Activated T-cell treated with anti-CD3 and anti-CD28 coated beads for 24 hours (primary cell): ENCODE data around the gene PACSIN1.

Source experiments
- DNase-seq: peaks from one replicate; pipeline ENCODE4 v3.0.0-alpha.2; 2020; ENCODE audit warnings: low read depth

Gene PACSIN1

DNA sequence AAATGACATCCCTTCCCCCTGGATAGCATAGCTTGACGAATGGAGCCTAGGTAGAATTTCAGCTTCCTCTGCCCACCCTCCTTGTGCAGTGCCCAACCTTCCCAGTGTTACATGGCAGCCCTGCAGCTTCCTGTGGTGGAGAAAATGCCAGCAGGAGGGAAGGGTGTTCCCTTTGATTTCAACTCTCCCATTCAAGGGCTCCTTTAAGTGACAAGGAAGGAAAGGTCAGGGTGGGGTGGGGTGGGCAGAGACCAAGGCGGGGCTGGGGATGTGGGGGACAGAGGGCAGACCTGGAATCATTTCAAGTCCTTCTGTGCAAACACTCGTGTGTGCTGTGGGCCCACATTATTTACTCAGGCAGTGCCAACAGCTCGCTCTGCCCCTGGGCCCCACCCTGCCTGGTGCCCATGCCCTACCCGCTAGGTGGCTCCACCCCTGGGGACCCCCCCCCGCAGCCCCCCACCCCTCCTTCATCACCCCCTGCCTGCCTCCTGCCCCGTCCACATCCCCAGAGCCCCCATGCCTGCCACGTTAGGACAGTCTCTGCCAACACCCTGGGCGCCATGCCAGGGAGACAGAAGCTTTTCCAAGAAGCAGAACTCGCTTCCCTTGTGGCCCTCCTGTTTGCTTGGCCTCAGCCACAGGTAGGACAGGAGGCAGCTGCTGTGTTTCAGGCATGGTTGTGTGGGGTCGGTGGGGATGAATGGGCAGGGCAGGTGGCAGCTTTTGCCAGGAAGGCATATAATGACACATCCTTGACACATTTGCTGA lies 80.9 kb downstream of the PACSIN1 start:
- no peak for DNase-seq

DNA sequence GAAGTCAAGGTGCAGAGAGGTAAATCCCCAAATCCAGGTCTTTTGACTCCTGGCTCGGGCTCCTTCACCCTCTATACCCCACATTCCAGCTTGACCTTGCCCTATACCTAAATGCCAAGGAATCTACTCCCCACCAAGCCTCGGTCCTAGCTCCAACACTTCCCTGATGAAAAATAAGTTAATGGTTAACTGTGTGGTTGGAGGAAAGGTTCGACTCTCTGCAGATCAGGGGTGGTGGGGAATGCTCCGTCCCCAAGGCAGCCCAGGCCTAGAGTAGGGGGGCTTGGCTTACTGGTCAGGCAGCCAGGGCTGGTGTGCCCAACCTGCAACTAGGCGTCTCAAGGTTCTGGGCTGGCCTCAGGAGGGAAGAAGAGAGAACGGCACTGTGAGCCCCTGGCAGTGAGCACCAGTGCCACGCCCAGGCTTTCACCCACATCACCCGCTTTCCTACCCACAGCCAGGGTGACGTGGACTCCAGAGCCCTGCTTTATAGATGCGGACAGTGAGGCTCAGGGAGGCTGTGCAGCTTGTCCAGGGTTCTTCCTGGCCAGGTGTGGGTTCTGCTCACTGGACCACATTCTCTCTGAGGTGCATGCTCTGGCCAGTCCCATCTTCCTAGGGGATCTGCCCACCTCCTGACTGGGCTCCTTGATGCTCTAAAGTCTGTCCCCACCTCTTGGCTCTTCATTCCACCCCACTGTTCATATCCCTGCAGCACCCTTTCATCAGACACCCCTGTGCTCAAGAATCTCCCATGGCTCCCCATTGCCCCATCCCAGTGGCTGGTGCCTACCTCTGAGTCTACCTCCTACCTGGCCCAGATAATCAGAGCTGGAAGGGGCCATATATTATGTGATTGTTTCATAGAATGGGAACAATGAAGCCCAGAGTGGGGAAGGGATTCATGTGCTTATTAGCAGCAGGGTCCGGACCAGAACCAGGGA lies 82.1 kb downstream of the PACSIN1 start:
- no peak for DNase-seq

DNA sequence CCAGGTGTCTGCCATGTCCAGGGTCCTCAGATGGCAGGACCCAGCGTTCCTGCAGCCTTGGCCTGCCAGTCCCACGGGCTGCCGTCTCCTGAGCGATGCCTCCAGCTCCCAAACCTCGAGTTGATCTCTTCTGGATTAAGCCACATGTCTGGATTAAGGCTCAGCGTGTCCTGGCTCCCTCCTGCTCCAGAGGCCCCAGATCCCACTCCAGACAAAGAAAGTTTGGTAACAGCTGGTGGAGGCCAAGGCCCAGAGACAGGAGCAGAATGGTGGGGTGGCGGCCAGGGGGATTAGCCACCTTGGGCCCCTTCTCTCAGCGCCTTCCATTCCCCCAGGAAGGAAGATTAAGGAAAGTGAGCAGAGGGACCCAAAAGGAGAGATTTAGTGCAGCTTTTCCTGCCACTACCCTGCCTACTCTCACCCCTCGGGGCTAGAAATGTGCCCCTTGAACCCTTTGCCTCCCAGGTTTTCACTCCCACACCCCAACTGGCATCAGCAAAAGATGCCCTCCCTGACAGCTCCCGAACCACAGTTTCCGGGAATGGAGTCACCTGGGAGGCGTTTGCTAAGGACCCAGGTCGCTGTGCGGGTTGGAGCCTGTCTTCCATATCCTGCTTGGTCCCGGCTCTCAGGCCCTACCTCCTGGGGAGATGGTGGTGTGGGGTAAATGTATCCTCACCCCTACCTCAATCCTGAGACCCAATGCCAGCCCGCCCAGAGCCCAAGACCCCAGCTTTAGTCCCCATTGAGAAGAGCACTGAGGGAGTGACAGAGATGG lies 83.3 kb downstream of the PACSIN1 start:
- no peak for DNase-seq

DNA sequence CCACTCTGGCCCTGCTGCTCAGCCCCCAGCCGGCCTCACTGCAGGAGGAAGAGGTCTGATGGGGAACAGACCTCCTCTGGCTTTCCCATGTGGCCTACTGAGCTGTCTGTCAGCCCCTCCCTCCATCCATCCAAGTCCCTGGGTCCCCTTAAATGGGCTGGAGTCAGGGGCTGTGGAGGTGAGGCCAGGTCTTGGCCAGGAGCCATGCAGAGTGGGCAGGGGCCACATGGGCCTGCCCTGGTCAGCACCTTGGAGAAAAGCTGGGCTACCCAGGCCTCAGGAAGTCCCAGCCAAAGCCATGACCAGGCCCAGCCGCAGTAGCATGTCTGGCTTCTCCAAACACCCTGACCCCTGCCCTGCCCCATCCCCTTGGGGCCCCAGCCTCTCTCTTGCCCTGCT lies 83.9 kb downstream of the PACSIN1 start:
- no peak for DNase-seq

DNA sequence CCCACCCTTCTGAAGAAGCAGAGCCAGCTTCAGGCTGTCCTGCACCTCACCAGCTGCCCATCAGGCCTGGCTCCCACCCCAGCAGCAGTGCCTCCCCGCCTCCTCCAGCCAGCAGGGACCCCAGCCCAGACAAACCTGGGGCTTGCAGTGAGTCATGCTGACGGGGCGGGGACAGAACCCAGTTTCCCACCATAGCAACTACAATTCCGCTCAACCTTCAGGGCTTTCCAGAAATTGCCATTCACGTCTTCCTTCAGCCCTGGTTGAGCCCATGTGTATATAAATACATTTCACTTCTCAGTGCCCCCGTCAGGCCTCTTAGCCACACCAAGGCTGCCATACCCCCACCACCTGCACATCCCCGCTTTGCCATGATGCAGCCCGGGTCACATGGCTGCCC lies 85.8 kb downstream of the PACSIN1 start:
- no peak for DNase-seq

DNA sequence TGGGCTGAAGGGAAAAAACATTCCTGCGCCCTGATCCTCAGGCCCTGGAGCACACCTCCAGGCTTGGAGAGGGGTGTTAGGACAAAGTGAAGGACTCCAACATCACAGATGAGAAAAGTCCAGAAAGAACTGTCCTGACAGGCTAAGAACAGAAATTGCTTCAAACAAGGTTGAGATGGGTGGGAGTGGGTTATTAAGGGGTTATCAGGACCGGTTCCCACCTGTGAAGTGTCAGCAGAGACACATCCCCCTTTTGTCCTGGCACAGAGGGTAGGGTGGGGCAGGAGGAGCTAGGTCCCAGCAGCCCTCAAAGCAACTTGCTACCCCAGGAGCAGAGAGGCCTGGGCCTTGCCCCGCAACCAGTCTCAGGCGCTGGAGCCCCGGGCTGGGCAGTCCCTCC lies 86.7 kb downstream of the PACSIN1 start:
- no peak for DNase-seq

DNA sequence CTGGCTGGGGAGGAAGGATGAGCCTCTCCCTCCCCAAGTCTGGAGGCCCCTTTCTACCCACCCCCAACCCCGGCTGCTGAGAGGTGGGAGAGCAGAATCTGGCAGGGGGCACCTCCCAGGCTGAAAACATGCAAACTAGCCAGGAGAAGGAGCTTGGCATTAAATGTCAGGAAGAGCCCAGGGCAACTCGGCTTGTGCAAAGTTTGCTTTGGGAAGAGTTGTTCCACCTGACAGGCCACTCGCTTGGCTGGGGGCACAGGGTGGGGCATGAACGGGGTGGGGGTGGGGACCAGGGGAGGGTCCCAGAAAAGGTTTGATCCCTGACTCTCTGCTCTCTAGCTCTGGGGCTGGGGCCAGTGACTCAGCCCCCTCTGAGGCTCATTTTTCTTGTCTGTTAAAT lies 87.3 kb downstream of the PACSIN1 start:
- no peak for DNase-seq

DNA sequence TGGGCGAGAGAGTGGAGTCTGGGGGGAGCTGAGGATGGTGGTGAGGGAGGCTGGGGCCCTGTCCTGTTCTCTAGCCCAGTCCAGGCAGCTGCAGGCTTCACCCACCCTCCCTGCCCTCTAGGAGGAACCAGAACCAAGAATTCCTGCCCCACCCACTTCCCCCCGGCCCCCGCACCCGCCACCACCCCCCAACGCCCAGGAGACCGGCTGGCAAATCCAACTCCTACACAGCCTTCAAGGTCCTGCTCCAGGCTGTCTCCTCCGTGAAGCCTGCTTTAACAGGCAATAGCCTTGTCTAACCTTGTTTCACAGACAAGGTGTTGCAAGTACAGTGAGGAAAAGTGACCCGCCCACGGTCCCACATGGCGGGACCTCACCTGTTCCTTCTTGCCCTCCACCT lies 87.9 kb downstream of the PACSIN1 start:
- no peak for DNase-seq

DNA sequence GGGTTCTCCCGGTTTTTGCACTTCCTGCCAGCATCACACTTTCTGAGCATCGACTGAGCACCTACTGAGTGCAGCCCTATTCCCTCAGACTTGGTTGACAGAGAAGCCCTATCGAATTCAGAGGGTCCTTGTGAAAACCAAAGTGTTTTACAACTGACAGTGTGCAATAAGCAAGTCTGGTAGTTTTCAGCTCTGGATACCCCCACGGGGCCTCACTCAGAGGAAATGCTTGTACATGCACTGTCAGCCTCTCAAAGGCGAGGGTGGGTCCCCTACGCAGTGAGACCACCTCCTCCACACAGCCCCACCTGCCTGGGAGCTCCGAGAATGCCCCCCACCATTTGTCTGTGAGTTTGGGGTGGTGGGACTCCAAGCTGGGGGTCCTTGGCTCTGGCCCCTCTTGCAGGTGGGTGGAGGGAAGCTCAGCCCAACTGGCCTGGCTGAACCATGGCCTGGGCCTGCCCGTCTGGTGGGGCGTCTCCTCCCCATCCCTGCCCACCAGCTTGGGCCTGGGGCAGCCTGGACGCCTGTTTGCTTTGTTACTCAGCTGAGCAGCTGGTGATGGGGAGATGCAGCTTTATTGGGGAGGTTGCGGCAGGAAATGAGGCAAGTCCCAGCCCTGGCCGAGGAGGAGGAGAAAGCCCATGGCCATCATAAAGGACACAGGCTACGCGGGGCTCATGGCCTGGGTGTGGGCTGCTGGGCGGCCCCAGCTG lies 88.6 kb downstream of the PACSIN1 start:
- DNase-seq: no peak

DNA sequence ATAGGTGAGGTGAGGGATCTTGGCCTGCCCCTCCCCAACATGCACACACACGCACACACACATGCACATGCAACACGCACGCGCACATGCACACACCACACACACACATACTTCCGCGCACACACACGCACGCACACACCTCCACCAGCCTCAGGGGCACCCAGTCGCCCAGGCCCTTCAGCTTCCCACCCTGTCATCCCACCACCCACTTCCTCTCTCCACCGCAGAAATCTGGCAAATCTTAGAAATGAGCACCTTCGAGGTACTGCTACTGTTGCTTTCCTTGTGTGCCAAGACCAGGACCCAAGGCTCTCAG lies 89.1 kb downstream of the PACSIN1 start:
- DNase-seq: no peak

DNA sequence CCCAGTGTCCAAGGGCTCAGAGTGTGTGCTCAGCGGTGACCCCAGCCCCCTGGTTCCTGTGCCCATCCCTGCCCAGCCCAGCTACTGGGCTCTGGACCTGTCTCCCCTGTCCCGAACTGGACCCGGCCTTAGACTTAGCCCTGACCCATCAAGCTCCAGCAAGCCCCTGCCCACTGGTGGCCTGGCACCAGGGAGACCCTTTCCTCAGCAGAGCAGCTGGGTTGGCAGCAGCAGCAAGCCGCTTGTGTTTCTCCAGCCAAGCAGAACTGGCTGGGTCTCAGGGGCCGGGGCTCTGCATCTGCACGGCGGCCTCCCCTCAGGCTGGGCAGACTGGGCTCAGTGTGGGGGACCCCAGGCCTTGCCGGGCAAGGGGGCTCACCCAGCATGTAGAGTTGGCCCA lies 89.5 kb downstream of the PACSIN1 start:
- no peak for DNase-seq

DNA sequence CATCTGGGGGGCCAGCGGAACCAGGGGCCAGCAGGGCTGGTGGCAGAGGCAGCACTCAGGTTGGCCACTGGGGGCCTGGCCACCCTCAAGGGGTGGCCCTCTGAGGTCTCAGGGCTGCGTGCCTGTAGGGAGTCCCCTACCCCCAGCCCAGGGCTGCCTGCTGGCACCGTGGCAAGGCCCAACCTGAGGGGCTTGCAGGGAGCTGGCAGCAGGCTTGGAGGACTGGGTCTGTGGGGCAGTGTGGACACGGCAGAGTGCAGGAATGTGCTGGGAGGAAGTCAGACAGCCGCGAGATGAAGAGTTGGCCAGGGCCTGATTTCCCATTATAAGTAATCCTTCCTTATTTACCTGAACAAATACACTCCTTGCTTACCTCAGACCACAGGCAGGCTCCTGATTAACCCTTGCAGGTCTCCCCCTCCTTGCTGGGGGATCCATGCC lies 90.2 kb downstream of the PACSIN1 start, which contains the start of gene SPDEF:
TSS of gene SPDEF (minus strand) at position 299 of the 441 bp plus-strand sequence. CDS start 11,874 bp downstream, outside the sequence.
- no peak for DNase-seq

DNA sequence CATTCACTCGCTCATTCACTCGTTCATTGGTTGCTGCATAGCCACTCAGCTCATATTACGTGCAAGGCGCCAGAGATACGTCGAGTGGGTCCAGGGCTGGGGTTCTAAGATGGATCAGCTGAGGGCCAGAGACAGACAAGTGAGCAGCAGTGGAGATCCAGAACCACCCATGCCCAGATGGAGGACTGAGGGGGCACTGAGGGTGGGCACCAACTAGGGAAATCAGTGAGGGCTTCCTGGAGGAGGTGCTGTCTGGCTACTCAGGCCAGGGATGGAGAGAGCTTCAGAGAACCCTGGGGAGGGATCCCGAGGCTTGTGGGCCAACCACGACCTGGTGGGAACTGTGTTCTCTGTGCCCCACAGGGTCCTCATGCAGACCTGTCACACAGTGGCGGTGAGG lies 90.6 kb downstream of the PACSIN1 start:
- DNase-seq: no peak

DNA sequence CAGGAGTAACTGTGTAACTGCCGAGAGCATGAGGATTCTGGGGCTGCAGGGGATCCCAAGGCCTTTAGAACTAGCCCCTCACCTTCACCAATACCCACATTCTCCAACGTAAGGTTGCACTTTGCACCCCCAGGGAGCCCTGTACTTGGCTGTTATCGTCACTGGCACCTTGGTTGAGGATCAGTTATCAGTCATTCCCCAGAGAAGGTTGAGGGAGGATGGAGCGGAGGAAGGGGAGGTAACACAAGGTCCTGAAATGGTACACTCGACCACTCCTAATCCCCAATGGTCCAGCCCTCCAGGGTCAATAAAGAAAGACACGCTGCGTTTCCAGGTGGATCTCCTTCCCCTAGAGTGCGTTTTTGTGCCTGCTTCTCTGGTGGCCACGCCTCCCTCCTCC lies 91.4 kb downstream of the PACSIN1 start:
- no peak for DNase-seq

DNA sequence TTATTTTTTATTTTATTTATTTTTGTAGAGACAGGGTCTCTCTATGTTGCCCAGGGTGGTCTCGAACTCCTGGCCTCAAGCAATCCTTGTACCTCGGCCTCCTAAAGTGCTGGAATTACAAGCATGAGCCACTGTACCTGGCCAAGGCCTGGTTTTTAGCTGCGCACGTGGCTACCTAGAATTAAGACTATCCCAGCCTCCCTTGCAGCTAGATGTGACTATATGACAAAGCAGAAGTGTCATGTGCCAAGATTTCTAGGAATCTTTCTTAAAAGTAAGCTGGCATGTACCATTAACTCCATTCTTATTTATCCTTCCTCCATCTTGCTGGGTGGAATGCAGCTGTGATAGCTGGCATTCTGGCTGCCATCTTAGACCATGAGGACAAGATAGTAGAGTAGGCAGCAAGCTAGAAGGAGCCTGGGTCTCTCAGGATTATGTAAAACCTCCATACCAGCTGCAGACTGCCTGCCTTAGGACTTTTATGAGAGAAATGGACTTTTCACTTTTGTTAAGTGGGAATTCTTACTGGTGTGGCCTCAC lies 92.4 kb downstream of the PACSIN1 start:
- no peak for DNase-seq

DNA sequence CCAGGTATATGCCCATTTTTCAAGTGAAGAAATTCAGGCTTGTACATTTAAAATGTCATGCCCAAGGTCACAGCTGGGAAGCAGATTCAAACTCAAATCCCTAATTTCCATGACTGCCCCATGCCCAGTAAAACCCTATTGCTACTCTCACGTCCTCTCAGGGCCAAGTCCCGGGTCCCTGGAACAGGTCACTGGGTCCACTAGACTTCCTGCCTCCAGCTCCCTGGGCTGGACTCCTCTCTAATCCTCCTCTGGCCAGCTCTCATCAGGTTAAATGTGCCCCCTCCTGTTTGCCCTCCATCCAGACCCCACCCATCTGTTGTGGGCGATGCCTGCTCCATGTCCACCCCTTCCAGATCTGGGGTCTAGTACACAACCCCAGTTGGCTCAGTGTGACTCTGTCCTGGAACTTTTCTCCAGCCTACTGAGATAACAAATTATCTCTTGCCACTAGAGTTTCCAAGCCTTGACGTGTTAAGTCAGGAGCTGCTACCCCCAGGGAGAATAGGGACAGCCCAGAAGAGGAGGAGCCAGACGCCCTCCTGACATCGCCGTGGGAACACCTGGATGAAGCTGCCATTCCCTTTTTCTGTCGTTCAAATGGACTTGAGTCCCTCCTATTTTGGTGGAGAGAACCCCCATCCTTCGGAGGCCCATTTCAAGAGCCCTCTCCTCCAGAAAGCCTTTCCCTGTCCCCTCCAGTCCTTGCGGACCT lies 93.9 kb downstream of the PACSIN1 start:
- DNase-seq: no peak

DNA sequence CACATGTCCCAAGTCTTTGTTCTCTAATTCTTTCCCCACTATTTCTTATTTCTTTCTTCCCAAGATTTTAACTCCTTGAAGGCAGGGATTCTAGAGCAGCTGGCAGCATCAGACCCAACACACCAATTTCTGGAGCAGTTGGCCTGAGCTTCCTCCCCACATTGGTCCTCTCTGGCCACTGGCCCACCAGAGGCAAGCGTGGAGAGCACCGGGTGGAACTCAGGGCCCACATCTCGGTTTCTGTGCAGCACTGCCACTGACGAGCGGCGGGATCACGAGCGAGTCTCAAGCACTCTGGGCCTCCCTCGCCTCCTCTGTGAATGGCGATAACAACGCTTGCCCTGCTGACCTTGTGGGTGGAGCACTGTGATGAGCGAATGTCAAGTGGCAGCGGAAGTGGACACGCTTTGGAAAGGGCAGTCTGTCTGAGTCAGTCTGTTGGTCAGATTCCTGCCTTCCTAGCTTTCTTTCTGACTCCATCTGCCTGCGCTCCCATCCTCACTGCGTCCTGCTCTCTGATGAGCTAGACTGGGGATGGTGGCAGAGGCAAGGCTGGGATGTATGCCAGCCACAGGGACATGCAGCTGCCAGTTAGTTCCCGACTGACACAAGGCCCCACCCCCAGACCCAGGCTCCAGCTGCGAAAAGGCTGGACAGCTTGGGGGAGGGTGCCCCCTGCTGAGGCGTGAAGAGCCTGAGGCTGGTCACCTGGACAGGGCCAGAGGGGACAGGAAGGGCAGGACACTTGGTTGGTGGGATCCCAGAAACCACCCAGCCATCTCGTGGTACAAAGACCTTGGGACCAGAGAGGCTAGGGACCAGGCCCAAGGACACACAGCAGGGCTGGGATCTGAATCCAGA lies 94.7 kb downstream of the PACSIN1 start:
- no peak for DNase-seq

DNA sequence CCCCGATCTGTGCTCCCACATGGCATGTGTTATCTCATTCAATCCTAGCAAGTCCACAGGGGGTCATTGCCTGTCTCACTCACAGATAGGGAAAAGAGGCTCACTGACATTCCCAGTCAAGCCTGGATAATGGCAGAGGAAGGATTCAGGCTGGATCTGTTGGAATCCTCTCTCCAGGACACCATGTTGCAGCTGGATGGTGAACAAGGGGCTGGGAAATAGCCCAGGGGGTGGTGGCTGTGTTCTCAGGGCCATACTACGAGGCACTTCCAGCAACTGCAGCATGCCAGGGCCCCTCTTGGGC lies 95.3 kb downstream of the PACSIN1 start:
- DNase-seq: no peak

DNA sequence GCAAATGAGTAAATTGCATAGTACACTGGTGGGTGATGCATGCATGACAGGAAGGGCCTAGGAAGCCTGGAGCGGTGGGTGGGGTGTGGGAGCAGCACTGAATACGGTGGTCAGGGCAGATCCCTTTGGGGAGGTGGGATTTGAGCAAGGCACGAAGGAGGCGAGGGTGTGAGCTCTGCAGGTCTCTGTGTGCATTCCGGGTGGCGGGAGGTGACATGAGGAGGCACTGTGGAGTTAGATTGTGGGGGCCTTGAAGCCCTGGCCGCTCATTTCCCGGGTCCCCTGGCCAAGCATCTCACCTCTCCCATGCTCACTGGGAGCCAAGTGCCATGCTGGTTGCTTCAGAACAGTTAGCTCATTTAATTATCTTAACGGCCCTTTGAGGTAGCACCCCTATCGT lies 96.5 kb downstream of the PACSIN1 start:
- no peak for DNase-seq

DNA sequence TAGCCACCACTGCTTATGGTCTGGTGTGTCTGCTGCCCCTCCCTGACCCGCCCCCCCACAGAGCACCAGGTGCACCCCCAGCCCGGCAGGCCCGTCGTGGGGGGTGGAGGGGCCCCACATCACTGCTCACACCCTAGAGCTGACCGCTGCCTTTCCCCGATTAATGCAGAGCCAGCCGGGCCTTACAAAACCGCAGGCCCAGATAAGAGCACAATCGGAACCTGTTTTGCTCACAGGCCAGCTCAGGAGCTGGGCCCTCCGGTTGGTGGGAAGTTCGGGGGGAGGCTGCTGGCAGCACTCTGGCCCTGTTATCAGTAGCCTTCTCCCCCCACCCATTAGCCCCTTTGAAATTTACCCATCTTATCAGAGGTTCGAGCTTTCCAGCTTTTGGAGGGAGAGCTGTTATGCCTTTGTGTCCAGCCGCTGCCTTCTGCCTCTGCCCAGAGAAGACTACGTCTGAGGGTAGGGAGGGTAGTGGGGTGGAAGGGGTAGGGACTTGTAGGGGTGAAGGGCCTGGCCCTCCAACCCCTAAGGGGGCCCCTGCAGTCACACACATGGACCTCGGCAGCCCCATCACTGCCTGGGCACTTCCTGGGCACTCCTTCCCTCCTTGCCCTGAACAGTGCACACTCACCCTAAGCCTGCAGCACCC lies 97.1 kb downstream of the PACSIN1 start:
- DNase-seq: no peak
